Measurements from ENCODE around the gene C1S.

C1S gene

DNA sequence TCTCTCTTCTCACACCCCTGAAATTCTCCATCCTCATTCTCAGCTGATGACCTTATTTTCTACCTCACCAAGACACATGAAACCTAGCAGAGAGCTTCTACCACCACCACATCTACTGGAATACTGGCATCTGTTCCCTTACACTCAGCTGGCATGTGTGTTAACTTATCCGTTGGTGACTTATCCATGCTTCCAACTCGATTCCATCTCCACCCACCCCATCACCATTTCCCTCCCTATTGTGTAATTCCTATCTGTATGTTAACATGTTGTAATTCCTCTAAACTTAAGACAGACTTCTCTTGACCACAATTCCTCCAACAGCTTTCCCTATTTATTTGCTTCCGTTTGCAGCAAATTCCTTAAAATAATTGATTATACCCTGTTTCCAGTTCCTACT, 15.4 kb downstream of the C1S start:
- TF ChIP-seq BACH2 (CRISPR knock-in tag; IDR thresholded peaks at IDR 0.05; ENCODE audit: borderline replicate concordance) (no peak), PPARA (CRISPR knock-in tag; IDR thresholded peaks at IDR 0.05; ENCODE audit: borderline replicate concordance) (no peak), ISL1 (CRISPR knock-in tag; IDR thresholded peaks at IDR 0.05) (no peak), TCF4 (CRISPR knock-in tag; IDR thresholded peaks at IDR 0.05; ENCODE audit: borderline replicate concordance) (no peak), ZNF70 (CRISPR knock-in tag; IDR thresholded peaks at IDR 0.05) (no peak), ARNTL (CRISPR knock-in tag; IDR thresholded peaks at IDR 0.05; ENCODE audit: borderline replicate concordance, low read depth) (no peak), ZNF565 (CRISPR knock-in tag; conservative IDR thresholded peaks at IDR 0.05; ENCODE audit: low read depth) (no peak), ZFP30 (CRISPR knock-in tag; IDR thresholded peaks at IDR 0.05) (no peak), TOX (CRISPR knock-in tag; IDR thresholded peaks at IDR 0.05; ENCODE audit: borderline replicate concordance) (no peak), ZC3H10 (CRISPR knock-in tag; IDR thresholded peaks at IDR 0.05) (no peak), OSR1 (CRISPR knock-in tag; IDR thresholded peaks at IDR 0.05) (no peak)
- TF ChIP-seq, protein P1, sequence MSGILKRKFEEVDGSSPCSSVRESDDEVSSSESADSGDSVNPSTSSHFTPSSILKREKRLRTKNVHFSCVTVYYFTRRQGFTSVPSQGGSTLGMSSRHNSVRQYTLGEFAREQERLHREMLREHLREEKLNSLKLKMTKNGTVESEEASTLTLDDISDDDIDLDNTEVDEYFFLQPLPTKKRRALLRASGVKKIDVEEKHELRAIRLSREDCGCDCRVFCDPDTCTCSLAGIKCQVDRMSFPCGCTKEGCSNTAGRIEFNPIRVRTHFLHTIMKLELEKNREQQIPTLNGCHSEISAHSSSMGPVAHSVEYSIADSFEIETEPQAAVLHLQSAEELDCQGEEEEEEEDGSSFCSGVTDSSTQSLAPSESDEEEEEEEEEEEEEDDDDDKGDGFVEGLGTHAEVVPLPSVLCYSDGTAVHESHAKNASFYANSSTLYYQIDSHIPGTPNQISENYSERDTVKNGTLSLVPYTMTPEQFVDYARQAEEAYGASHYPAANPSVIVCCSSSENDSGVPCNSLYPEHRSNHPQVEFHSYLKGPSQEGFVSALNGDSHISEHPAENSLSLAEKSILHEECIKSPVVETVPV (CRISPR knock-in tag; IDR thresholded peaks at IDR 0.05), result no peak
- TF ChIP-seq, protein P2, sequence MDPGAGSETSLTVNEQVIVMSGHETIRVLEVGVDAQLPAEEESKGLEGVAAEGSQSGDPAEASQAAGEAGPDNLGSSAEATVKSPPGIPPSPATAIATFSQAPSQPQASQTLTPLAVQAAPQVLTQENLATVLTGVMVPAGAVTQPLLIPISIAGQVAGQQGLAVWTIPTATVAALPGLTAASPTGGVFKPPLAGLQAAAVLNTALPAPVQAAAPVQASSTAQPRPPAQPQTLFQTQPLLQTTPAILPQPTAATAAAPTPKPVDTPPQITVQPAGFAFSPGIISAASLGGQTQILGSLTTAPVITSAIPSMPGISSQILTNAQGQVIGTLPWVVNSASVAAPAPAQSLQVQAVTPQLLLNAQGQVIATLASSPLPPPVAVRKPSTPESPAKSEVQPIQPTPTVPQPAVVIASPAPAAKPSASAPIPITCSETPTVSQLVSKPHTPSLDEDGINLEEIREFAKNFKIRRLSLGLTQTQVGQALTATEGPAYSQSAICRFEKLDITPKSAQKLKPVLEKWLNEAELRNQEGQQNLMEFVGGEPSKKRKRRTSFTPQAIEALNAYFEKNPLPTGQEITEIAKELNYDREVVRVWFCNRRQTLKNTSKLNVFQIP (CRISPR knock-in tag; IDR thresholded peaks at IDR 0.05; ENCODE audit: borderline replicate concordance, low read depth), result no peak
- TF ChIP-seq, protein P3, sequence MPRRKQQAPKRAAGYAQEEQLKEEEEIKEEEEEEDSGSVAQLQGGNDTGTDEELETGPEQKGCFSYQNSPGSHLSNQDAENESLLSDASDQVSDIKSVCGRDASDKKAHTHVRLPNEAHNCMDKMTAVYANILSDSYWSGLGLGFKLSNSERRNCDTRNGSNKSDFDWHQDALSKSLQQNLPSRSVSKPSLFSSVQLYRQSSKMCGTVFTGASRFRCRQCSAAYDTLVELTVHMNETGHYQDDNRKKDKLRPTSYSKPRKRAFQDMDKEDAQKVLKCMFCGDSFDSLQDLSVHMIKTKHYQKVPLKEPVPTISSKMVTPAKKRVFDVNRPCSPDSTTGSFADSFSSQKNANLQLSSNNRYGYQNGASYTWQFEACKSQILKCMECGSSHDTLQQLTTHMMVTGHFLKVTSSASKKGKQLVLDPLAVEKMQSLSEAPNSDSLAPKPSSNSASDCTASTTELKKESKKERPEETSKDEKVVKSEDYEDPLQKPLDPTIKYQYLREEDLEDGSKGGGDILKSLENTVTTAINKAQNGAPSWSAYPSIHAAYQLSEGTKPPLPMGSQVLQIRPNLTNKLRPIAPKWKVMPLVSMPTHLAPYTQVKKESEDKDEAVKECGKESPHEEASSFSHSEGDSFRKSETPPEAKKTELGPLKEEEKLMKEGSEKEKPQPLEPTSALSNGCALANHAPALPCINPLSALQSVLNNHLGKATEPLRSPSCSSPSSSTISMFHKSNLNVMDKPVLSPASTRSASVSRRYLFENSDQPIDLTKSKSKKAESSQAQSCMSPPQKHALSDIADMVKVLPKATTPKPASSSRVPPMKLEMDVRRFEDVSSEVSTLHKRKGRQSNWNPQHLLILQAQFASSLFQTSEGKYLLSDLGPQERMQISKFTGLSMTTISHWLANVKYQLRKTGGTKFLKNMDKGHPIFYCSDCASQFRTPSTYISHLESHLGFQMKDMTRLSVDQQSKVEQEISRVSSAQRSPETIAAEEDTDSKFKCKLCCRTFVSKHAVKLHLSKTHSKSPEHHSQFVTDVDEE (CRISPR knock-in tag; IDR thresholded peaks at IDR 0.05), result no peak
- TF ChIP-seq, protein P4, sequence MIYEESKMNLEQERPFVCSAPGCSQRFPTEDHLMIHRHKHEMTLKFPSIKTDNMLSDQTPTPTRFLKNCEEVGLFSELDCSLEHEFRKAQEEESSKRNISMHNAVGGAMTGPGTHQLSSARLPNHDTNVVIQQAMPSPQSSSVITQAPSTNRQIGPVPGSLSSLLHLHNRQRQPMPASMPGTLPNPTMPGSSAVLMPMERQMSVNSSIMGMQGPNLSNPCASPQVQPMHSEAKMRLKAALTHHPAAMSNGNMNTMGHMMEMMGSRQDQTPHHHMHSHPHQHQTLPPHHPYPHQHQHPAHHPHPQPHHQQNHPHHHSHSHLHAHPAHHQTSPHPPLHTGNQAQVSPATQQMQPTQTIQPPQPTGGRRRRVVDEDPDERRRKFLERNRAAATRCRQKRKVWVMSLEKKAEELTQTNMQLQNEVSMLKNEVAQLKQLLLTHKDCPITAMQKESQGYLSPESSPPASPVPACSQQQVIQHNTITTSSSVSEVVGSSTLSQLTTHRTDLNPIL (CRISPR knock-in tag; IDR thresholded peaks at IDR 0.05; ENCODE audit: low read depth), result no peak
- TF ChIP-seq, protein P5, sequence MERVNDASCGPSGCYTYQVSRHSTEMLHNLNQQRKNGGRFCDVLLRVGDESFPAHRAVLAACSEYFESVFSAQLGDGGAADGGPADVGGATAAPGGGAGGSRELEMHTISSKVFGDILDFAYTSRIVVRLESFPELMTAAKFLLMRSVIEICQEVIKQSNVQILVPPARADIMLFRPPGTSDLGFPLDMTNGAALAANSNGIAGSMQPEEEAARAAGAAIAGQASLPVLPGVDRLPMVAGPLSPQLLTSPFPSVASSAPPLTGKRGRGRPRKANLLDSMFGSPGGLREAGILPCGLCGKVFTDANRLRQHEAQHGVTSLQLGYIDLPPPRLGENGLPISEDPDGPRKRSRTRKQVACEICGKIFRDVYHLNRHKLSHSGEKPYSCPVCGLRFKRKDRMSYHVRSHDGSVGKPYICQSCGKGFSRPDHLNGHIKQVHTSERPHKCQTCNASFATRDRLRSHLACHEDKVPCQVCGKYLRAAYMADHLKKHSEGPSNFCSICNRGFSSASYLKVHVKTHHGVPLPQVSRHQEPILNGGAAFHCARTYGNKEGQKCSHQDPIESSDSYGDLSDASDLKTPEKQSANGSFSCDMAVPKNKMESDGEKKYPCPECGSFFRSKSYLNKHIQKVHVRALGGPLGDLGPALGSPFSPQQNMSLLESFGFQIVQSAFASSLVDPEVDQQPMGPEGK (CRISPR knock-in tag; IDR thresholded peaks at IDR 0.05; ENCODE audit: borderline replicate concordance), result no peak
- ATAC-seq, result no peak

DNA sequence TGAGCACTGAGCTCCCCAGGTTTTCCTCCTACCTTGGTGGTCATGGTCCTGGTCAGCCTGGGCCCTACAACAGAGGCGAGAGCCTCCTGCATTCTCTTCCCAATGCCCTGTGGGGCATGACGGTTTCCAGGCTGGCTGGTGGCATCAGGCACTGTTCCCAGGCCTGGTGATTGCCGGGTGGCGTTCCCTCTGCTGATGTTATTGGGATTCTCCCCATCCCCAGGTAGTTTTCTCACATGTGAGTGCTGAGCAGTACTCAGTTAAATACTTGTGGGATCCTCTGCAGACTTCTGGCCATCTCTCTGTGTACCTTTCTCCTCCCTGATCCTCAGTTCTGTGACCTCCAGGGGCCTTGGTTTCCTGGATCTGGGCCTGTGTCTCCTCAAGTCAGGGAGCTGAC, 16.0 kb downstream of the C1S start:
- TF ChIP-seq BACH2 (CRISPR knock-in tag; IDR thresholded peaks at IDR 0.05; ENCODE audit: borderline replicate concordance) (no peak), ARNTL (CRISPR knock-in tag; IDR thresholded peaks at IDR 0.05; ENCODE audit: borderline replicate concordance, low read depth) (no peak), ZNF70 (CRISPR knock-in tag; IDR thresholded peaks at IDR 0.05) (no peak), ZNF565 (CRISPR knock-in tag; conservative IDR thresholded peaks at IDR 0.05; ENCODE audit: low read depth) (no peak)
- no peak for ATAC-seq

DNA sequence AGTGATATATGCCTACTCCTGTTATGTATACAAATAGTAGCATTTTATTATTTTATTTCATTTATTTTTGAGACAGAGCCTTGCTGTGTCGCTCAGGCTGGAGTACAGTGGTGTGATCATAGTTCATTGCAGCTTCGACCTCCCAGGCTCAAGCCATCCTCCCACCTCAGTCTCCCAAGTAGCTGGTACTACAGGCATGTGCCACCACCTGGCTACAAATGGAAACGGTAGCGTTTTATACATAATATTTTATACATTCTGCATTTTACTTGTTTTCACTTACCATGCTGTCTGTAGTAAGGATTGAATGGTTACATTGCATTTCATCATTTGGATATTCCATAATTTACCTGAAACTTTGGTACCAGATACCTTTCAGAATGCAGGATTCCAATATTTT, 17.6 kb downstream of the C1S start:
- ATAC-seq, result no peak; the same call in 2 of the 3 replicates
- TF ChIP-seq, protein P3 (CRISPR knock-in tag; IDR thresholded peaks at IDR 0.05), result no peak
- TF ChIP-seq, protein P4 (CRISPR knock-in tag; IDR thresholded peaks at IDR 0.05; ENCODE audit: low read depth), result no peak
- no peak for TF ChIP-seq ISL1 (CRISPR knock-in tag; IDR thresholded peaks at IDR 0.05)
- no peak for TF ChIP-seq GLIS3 (CRISPR knock-in tag; IDR thresholded peaks at IDR 0.05)
- no peak for TF ChIP-seq OSR1 (CRISPR knock-in tag; IDR thresholded peaks at IDR 0.05)
- no peak for TF ChIP-seq ESRRG (CRISPR knock-in tag; IDR thresholded peaks at IDR 0.05)
- TF ChIP-seq SNAI2 (CRISPR knock-in tag; IDR thresholded peaks at IDR 0.05), result no peak

All from SK-N-SH treated with all-trans-retinoic acid at 6 μM for 48 hours (cell line).